ENCODE measurements around the gene PSPN.
"Not testable (repeated sequence)": the region's sequence is repeated elsewhere in the genome, so short reads cannot be mapped to it uniquely, and the experiment has no call there.

The PSPN gene

GRCh38 chr19:6373096-6373812 lies 2.5 kb downstream of the PSPN start:
- peak; percentile 94 for DNase-seq

GRCh38 chr19:6372594-6373095 lies 3.1 kb downstream of the PSPN start, which contains the start of gene ALKBH7:
Gene ALKBH7, plus strand, starts transcription at chr19:6372794. Its CDS starts 27 bp downstream, at chr19:6372821.
- peak; percentile 99 for DNase-seq

- no peak for DNase-seq
Measured at GRCh38 chr19:6364353-6364752, 11.4 kb downstream of the PSPN start.

- no peak for DNase-seq
Measured at GRCh38 chr19:6362351-6362801, 13.4 kb downstream of the PSPN start.

- DNase-seq = no peak
Measured at GRCh38 chr19:6362027-6362350, 13.7 kb downstream of the PSPN start.

GRCh38 chr19:6360857-6361216 lies 14.9 kb downstream of the PSPN start:
- DNase-seq = not testable (repeated sequence)

- DNase-seq = not testable (repeated sequence)
Measured at GRCh38 chr19:6360445-6360844, 15.3 kb downstream of the PSPN start.

GRCh38 chr19:6359568-6360341 lies 16.0 kb downstream of the PSPN start:
- DNase-seq = no peak

- no peak for DNase-seq
Measured at GRCh38 chr19:6358003-6358402, 17.7 kb downstream of the PSPN start.

- DNase-seq = no peak
Measured at GRCh38 chr19:6357174-6357573, 18.6 kb downstream of the PSPN start.

- not testable (repeated sequence) for DNase-seq
Measured at GRCh38 chr19:6355321-6356040, 20.3 kb downstream of the PSPN start.

- no peak for DNase-seq
Measured at GRCh38 chr19:6354098-6354674, 21.5 kb downstream of the PSPN start.

GRCh38 chr19:6352381-6353165 lies 23.2 kb downstream of the PSPN start:
- DNase-seq = no peak

- DNase-seq = no peak
Measured at GRCh38 chr19:6350688-6351087, 25.0 kb downstream of the PSPN start.

- DNase-seq = not testable (repeated sequence)
Measured at GRCh38 chr19:6349271-6349670, 26.5 kb downstream of the PSPN start.

- no peak for DNase-seq
Measured at GRCh38 chr19:6343462-6343861, 32.3 kb downstream of the PSPN start.

- no peak for DNase-seq
Measured at GRCh38 chr19:6340493-6341201, 35.1 kb downstream of the PSPN start.

- no peak for DNase-seq
Measured at GRCh38 chr19:6334490-6335285, 41.0 kb downstream of the PSPN start.

- no peak for DNase-seq
Measured at GRCh38 chr19:6333439-6333838, 42.3 kb downstream of the PSPN start, which contains the start of gene ACER1. Gene ACER1, minus strand, starts transcription at chr19:6333612. Its CDS starts 61 bp downstream, at chr19:6333551.

- no peak for DNase-seq
Measured at GRCh38 chr19:6326815-6327214, 48.9 kb downstream of the PSPN start.

- DNase-seq = no peak
Measured at GRCh38 chr19:6325614-6326013, 50.1 kb downstream of the PSPN start.
